NCI-H2227 treated with DMSO at 0.1 percent for 48 hours (cell line): ENCODE data around the gene SFXN4.
"Not testable (repeated sequence)": the region's sequence is repeated elsewhere in the genome, so short reads cannot be mapped to it uniquely, and the experiment has no call there.

ENCODE experiments used
- DNase-seq: peaks from one replicate; lab custom pipeline; 2025; lab: John Stamatoyannopoulos, UW

The SFXN4 gene

DNA sequence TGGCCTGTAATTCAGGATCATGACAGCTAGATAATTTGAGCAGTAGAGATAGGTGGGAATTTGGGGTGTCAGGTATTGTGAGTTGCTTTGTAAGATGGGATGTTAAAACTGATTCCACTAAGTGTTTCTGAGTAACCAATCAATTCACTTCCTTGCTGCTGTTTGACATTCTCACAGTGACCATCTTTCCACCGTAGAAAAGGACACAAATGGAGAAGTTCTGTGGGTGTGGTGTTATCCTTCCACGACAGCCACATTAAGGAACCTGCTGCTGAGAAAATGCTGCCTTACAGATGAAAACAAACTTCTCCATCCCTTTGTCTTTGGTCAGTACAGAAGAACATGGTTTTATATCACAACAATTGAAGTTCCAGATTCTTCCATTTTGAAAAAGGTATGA lies 57.7 kb downstream of the SFXN4 start:
- DNase-seq: not testable (repeated sequence)

DNA sequence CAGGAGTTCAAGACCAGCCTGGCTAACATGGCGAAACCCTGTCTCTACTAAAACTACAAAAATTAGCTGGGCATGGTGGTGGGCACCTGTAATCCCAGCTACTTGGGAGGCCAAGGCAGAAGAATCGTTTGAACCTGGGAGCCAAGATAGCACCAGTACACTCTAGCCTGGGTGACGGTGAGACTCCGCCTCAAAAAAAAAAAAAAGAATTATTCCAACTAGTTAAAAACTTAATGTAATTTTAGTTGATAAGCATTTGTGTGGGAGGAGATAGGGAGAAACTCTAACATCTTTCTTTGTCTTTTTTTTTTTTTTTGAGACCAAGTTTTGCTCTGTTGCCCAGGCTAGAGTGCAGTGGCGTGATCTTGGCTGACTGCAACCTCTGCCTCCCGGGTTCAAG lies 58.4 kb downstream of the SFXN4 start:
- not testable (repeated sequence) for DNase-seq

DNA sequence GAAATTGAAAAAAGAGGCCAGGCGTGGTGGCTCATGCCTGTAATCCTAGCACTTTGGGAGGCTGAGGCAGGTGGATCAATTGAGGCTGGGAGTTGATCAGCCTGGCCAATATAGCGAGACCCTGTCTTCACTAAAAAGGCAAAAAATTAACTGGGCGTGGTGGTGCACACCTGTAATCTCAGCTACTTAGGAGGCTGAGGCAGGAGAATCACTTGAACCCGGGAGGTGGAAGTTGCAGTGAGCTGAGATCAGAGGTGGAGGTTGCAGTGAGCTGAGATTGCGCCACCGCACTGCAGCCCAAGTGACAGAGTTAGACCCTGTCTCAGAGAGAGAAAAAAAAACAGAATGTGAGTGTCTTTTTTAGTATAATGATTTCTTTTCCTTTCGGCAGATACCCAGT lies 59.6 kb downstream of the SFXN4 start:
- not testable (repeated sequence) for DNase-seq

DNA sequence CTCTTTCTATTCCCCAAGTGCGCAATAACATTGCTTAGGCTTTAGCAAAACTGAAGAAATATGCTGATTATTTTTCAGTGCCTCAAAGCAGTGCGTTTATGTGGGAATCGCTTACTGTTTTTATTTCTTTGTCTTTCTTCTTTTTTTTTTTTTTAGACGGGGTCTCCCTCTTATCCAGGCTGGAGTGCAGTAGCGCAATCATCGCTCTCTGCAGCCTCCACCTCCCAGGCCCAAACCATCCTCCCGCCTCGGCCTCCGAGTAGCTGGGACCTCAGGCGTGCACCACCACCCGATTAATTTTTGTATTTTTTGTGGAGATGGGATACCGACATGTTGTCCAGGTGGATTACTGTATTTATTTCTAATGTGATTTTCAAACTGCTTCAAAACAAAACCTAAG lies 60.4 kb downstream of the SFXN4 start:
- DNase-seq: no peak

DNA sequence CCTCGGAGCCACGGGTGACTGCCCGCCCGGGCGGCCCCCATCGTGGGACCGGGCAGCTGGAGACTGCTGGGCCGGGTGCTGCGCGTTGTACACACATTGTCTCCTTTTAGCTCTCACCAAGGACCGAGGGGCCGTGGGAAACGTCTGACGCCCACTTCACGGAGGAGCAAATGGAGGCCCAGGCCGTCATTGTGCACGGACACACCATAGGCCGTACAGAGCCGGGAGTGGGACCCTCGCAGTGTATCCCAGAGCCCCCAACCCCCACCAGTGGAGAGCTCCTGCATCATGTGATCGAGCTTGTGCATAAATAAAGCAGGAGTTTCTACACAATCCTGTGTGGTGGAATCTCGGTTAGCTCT lies 60.9 kb downstream of the SFXN4 start:
- DNase-seq: no peak

DNA sequence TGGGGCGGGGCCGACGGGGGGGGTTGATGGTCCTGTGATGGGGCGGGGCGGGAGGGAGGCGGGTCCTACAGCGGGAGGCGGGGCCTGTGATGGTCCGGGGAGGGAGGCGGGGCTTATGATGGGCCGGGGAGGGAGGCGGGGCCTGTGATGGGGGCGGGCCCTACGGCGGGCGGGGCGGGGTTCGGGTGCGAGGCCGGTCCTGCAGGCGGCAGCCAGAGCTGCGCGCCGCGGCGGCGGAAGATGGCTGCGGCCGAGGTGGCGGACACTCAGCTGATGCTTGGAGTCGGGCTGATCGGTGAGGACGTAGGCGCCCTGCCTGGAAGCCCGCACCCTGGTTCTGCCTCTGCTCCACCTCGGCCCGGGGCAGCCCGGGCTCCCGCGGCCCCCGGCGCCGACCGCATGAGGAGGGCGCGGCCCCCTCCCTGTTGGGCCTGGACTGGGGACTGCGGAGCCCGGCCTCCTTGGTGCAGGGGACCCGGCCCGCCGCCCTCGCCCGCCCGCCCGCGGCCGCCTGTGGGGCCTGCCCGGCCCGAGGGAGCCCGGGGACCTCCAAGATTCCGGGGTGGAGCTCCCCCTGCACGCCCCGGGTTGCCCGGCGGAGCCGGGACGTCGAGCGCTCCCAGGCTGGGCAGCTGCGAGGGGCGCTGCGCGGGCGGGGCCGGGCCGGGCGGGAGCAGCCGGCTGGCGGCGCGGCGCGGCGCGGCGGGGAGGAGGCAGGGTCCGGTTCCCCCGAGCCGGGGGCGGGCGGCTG lies 61.4 kb downstream of the SFXN4 start, which contains the start of gene DENND10:
Gene DENND10, plus strand, starts transcription at position 211 of the 751 bp plus-strand sequence. Its CDS starts 30 bp downstream, at position 241.
- DNase-seq: peak; percentile 61

DNA sequence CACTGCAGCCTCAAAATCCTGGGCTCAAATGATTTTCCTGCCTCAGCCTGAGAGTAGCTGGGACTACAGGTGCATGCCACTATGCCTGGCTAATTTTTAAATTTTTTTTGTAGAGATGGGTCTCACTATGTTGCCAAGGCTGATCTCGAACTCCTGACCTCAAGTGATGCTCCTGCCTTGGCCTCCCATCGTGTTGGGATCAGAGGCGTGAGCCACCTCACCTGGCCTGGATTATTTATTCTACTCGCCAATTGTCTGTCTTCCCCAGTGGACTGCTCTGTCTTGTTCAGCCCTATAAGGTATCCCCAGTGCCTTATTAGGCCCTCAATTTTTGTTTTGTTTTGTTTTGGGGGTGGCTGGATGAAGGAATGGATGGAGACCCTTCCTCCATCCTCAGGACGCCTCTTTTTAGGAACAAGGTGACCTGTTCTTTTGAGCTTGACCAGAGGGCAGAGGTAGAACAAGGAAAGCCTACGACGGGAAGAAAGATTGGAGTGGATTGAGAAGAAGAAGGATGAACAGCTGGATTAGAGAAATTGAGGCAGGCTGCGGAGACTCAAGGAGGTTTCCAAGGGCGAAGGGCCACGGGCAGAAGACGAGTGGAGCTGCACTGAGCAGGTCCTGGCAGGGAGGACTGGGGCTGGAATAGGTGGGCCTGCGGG lies 62.1 kb downstream of the SFXN4 start:
- DNase-seq: no peak

DNA sequence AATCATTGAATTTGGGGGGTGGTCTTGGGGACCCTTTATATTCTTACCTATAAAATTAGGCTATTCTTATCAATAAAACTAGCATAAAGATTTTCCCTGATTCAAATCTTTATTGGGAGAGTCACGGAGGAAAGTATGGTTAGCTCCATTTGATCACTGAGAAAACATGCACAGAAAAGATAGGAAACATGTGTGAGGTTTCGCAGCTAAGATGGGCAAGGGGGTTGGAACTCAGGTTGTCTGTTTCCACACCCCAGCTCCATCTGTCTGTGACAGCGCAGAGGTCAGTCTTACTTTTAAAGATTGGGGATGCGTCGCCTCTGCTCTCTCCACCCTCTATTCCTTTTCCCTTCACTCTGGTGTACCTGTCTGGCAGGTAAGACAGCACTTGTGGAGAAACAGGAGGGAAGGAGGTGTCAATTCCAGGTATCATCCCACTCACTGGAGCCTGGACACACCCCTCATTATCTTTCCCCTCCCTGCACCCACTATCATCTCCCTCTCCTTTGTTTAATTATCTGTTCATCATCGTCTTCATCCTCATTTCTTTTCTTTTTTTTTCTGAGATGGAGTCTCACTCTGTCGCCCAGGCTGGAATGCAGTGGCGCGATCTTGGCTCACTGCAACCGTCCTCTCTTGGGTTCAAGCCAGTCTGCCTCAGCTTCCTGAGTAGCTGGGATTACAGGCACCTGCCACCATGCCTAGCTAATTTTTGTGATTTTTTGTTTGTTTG lies 64.0 kb downstream of the SFXN4 start:
- DNase-seq: no peak

DNA sequence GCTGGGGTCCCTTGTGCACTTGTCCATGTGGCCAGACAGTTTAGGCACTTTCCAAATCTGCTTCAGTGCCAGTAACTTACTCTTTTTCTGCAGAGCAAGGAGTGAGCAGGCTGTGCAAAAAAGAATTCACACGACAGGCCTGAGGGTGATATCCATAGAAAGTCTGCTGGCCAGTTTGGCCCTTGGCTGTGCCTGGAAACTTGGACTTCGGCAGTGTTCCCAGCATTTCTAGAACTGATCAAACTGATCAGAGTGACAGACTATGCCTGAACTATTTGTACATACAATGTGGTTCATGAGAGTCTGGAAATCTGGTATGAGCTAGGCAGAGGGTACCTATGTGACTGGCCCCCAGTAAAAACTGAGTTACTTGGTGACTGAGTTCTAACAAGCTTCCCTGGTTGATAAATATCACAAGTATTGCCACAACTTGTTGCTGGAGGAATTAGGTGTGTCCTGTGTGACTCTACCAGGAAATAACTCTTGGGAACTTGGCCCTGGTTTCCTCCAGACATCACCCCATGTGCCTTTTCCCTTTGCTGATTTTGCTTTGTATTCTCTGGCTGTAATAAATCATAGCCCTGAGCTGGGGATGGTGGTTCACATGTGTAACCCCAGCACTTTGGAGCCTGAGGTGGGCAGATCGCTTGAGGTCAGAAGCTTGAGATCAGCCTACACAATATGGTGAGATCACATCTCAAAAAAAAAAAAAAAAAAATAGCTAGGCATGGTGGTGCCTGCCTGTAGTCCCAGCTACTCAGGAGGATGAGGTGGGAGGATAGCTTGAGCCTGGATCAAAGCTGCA lies 64.9 kb downstream of the SFXN4 start:
- DNase-seq: no peak

DNA sequence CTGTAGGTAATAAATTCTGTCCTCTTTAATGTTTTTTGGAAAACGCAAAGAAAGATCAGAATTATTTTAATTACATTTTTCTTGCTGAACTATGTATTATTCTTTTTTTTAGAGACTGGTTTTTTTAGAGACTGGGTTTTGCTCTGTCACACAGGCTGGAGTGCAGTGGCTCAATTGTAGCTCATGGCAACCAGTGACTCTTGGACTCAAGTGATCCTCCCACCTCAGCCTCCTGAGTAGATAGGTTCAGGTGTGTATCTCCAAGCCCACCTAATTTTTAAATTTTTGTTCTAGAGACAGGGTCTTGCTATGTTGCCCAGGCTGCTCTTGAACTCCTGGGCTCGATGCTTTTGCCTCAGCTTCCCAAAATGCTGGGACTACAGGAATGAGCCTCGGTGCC lies 66.9 kb downstream of the SFXN4 start:
- no peak for DNase-seq

DNA sequence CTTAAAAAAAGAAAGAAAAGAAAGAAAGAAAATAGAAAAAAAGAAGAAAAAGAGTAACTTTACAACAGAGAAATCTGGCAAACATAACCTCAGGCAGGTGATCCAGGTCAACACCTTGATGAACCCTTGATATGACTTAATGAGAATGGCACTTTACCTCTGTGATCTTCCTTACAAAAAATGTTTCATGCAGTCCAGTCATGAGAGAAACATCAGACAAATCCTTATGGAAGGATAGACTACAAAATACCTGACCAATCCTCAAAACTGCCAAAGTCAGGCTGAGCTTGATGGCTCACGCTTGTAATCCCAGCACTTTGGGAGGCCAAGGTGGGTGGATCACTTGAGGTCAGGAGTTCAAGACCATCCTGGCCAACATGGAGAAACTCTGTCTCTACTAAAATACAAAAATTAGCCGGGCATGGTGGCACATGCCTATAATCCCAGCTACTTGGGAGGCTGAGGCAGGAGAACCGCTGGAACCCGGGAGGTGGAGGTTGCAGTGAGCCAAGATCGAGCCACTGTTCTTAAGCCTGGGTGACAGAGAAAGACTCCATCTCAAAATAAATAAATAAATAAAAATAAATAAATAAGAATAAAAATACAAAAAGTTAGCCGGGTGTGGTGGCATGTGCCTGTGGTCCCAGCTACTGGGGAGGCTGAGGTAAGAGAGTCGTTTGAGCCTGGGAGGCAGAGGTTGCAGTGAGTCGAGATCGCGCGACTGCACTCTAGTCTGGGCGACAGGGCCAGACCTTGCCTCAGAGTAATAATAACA lies 68.7 kb downstream of the SFXN4 start:
- DNase-seq: not testable (repeated sequence)

DNA sequence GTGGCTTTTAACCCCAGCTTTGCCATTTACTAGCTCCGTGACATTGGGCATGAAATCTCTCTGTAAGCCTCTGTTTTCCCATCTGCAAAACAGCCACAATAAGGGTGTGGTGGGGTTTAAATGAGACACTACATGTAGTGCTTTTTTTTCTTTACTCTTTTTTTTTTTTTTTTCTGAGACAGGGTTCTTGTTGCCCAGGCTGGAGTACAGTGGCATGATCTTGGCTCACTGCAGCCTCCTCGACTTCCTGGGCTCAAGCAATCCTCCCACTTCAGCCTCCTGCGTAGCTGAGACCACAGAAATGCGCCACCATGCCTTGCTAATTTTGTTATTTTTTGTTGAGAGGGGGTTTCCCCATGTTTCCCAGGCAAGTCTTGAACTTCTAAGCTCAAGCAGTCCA lies 69.9 kb downstream of the SFXN4 start:
- no peak for DNase-seq

DNA sequence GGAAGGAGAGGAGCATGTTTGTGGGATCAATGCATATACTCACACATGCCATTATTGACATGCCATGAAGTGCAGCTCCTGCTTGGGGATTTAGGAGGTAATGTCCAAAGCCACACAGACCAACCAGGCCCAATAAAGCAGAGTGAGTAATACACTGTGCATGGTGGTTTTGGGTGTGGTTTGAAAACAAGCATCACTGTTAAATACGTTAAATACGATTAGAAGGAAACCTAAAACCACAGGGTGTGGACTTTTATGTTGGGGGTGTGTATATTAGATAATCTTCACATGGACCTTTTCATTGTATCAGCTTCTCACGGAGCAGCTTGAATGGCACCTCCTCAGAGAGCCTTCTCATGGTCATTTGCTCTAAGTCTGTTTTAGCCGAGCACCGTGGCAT lies 74.5 kb downstream of the SFXN4 start:
- DNase-seq: no peak
